CD4-positive, alpha-beta T cell treated with Interleukin-4 for 4 hours (primary cell): ENCODE measurements around the gene NUMB.

Experiments
- DNase-seq: peaks from one replicate; pipeline ENCODE4 v3.0.0-alpha.2; 2020

The NUMB gene

GRCh38 chr14:73258076-73258475 is 200.3 kb downstream of the NUMB start:
- DNase-seq: no peak

DNA sequence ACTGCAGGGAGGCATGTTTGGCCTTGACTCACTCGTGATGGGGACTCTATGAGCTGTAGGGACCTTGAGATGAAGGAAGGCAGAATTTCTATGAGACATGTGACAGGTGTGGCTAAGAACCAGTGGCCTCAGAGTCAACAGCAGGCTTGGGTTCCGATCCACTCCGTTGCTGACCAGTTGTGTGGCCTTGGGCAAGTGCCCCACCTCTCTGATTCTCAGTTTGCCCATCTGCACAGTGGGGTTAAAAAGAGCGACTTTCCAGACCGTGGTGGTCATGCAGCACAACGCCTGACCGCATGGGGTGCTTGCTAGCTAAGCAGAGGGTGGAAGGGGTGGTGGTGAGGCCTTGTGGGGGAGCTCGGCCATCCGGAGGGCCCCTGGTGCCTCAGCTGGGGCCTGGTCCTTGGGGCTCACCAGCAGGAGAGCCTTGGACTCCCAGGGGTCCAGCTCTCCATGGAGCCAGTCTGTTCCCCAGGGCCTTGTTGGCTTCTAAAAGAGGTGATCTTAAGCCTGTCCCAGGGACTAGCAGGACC is 202.6 kb downstream of the NUMB start:
- DNase-seq: no peak

- DNase-seq: no peak
Observed at GRCh38 chr14:73255005-73255400, 203.3 kb downstream of the NUMB start.

GRCh38 chr14:73254247-73255004 is 203.9 kb downstream of the NUMB start:
- no peak for DNase-seq

DNA sequence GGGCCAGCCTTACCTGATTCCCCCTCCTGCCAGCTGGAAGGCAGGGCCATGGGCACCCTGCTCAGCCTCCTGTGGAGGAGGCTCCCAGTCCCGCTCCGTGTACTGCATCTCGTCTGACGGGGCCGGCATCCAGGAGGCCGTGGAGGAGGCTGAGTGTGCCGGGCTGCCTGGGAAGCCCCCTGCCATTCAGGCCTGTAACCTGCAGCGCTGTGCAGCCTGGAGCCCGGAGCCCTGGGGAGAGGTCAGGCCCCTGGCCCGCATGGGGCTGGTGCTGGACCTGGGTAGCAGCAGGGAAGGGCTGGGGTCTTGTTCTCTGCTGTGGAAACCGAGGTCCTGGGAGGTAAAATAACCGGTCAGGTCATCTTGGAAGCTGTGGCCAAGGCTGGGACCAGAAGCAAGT is 204.6 kb downstream of the NUMB start:
- DNase-seq: no peak

GRCh38 chr14:73253323-73253610 is 205.1 kb downstream of the NUMB start:
- DNase-seq: no peak

DNA sequence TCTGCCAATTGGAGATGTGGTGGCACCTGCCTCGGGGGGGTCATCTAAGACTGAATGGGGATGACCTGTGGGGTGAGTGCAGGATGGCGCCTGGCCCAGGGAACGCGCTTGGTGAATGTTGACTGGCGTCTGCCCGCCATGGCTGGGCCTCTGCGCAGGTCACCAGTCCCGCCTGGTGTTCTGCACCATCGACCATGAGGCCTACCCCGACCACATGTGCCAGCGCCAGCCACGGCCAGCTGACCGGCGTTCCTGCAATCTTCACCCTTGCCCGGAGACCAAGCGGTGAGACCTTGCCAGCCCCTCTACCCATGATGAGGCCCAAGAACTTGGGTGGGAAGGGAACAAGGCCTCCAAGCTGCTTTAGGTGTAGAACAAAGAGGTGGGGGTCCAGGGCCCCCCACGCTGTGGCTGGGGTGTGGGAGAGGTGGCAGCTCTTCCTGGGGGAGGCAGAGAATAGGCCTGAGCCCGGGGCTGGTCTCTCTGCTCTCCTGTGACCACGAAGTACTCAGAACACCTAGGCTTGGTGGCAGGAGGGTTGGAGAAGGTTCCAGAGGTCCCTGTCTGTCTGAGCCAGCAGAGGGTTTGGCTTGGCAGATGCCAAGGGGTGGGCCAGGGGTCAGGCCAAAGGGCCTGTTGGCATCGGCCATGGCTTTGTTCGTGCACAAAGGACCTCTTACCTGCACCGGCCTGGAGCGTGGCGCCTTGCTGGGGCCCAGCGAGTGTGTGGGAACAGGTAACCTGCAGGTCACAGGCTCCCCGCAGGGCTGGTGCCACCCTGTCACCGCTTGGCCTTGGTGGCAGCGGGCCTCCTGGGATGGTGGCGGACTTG is 205.6 kb downstream of the NUMB start:
- DNase-seq: no peak

DNA sequence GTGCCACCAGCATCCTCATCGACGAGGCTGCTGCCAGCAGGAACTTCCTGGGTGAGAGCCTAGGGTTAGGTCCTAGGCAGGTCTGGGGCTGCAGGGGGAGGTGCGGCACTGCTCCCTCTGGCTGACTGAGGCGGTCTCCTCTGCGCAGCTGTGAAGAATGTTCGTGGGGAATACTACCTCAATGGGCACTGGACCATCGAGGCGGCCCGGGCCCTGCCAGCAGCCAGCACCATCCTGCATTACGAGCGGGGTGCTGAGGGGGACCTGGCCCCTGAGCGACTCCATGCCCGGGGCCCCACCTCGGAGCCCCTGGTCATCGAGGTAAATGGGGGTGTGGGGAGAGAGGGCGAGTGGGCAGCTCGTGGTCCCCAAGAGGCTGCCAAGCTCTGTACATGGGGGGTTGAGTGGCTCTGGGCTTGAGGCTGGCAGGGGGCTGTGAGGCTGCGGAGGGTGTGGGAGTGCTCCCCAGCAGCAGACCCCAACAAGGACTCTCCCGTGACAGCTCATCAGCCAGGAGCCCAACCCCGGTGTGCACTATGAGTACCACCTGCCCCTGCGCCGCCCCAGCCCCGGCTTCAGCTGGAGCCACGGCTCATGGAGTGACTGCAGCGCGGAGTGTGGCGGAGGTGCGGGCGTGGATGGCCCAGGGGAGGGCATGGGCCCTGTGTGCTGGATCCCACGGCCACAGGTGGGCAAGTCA is 206.7 kb downstream of the NUMB start:
- DNase-seq: no peak

- DNase-seq: no peak
Observed at GRCh38 chr14:73250781-73251500, 207.4 kb downstream of the NUMB start.

DNA sequence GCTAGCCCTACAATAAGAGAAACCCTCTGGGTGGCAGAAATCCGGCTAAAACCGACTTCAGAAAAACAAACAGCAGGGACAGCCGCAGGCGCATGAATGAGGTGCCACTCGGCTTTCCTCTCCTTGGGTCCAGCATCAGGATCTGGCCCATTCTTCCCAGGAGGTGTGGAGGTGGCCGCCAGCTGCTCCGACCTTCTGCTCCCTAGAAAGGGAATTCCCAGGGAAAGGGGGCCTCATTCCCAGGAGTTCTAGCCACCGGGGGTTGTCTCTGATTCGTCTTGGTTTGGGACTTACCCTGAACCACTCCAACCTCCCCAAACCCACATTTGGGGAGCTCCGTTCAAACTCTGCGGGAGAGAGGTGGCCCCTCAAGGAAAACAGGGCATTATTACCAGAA is 208.0 kb downstream of the NUMB start:
- DNase-seq: no peak

GRCh38 chr14:73249564-73250316 is 208.6 kb downstream of the NUMB start:
- DNase-seq: no peak

DNA sequence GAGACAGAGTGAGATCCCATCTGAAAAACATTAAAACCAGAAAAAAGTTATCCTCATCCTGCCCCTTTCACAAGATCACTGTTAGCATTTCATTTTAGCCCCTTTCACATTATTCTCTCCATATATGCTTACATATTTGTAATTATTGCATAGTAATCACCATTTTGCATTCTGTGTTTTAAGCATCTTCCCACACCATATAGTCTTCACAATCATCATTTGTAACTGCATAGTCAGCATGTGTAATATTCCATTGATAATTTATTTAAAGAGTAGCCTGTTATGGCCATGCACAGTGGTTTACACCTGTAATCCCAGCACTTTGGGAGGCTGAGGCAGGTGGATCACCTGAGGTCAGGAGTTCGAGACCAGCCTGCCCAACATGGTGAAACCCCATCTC is 209.2 kb downstream of the NUMB start:
- DNase-seq: no peak

DNA sequence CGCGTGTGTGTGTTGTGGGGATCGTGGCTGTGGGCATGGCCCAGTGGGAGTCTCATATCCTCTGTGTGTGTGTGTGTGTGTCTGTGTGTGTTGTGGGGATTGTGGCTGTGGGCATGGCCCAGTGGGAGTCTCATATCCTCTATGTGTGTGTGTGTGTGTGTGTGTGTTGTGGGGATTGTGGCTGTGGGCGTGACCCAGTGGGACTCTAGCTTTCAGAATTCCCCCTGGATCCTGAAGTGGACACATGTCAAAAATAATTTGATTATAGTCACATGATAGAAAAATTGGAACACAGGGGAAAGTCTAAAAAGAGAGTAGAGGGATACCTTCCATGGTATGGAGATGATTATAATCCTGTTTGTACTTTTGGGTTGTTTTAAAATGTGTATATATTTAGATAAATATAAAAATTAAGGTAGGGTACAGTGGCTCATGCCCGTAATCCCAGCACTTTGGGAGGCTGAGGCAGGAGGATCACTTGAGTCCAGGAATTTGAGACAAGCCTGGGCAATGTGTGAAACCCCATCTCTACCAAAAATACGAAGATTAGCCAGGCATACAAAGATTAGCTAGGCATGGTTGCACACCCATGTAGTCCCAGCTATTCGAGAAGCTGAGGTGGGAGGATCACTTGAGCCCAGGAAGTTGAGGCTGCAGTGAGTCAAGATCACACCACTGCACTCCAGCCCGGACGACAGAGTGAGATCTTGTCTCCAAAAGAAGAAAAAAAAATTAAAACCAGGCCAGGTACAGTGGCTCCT is 210.1 kb downstream of the NUMB start:
- DNase-seq: no peak

DNA sequence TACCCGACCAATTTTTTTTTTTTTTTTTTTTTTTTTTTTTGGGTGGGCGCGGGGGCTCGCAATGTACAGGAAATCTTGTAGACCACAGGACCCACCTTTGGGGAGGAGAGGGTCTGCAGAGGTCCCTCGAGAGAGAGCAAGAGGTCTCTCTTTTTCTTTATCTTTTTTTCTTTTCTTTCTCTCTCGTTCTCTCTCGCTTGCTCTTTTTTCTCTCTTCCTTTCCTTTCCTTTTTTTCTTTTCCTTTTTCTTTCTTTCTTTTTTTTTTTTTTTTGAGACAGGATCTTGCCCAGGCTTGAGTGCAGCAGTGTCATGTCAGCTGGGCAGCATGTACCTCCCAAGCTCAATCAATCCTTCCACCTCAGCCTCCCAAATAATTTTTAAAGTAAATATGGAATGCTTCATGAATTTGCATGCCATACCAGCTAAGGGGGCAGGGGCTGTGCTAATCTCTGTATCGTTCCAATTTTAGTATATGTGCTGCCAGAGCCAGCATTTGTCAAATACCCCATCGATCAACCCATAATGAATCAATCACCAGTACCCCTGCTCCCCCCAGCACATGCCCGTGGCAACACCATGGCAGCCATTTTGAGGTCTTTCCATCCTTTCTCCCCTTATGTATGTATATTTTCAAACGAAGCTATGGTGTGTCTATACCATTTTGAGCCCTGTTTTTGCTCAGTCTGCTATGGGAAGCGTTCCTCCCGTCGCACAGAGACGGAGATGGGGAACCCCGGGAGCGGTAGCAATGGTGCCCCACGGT is 211.8 kb downstream of the NUMB start:
- no peak for DNase-seq

GRCh38 chr14:73245480-73246325 is 212.6 kb downstream of the NUMB start:
- peak; percentile 14 for DNase-seq

- no peak for DNase-seq
Observed at GRCh38 chr14:73244541-73245290, 213.6 kb downstream of the NUMB start.

DNA sequence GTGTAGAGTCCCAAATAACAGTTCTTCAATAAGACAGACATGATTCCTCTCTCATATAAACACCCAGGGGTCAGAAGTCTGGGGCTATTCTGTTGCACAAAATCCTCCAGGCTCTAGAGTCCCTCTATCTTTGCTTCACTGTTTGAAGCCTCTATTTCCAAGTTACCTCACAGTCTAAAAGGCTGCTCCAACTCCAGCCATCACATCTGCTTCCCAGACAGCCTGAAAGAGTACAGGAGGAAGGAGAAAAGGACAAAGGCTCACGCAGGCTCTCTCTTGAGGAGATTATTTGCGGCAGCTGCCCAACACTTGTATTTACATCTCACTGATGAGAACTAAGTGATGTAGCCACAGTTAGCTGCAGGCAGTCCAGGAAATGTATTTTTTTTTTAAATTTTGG is 214.6 kb downstream of the NUMB start:
- DNase-seq: no peak

DNA sequence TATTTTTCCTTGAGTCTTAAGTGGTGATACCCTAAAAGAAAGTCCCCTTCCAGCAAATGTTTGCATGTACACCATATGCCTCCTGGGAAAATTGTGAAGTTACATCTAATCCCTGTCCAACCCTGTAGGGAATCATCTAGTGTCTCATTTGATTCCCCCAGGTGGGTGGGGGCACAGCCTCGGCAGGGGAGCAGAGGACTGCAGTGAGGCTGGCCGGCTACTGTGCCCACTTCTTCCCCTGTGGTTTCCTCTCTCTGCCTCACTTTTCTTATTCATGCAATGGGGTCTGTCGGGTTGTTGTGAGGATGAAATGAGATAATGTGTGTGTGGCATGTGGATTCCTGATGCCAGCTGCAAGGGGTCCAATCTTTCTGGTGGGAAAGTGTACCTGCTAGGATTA is 215.0 kb downstream of the NUMB start:
- no peak for DNase-seq

GRCh38 chr14:73242357-73242901 is 215.9 kb downstream of the NUMB start:
- no peak for DNase-seq
